HepG2 (cell line): ENCODE results near the gene EIF4G2. TPM values are rescaled to one million over a fixed set of nuclear protein-coding genes. Genes with fewer than 3 reads are reported as not detected.

ENCODE experiments used
- ATAC-seq: fragments of 200-7000 bp; cut with Tn5 transposase; 3 replicates; pipeline ENCODE4 v1.9.1; 2020; ENCODE audit warnings: mild to moderate bottlenecking, moderate library complexity
- BruUV-seq: library from RNA; stranded (reverse); fragments of 400-500 nt; replicated peaks from 2 replicates; lab custom pipeline; 2021; lab: Mats Ljungman, UMichigan
- CTCF ChIA-PET: fragments of 300-600 bp; formaldehyde crosslinking; extraction: SDS; loops from one replicate; lab custom pipeline; 2021; ENCODE audit warnings: low total read pairs, inconsistent platforms, low intra/inter-chr PET ratio; lab: Yijun Ruan, JAX
- POLR2A ChIA-PET: fragments of 350-600 bp; sonication (Branson Sonifier 250); formaldehyde crosslinking; loops from one replicate; lab custom pipeline; 2020; ENCODE audit warnings: antibody characterized with exemption, inconsistent platforms; lab: Yijun Ruan, JAX
- DNase-seq: peaks from one replicate; pipeline ENCODE4 v3.0.0-alpha.2; 2015; ENCODE audit warnings: low spot score
- FAIRE-seq: peaks from 3 replicates; lab custom pipeline; 2011; peaks lifted over from hg19 to GRCh38; lab: Jason Lieb, UNC
- H2AFZ ChIP-seq: one replicate; pipeline ENCODE4 v1.6.1; 2011; ENCODE audit warnings: low read length, inconsistent platforms
- H3K27ac ChIP-seq: fragments of 300-600 bp; 3 replicates; pipeline ENCODE4 v1.8.0; 2011; ENCODE audit warnings: mixed run types, mild to moderate bottlenecking, mixed read lengths, low read length, inconsistent platforms; ENCODE audit not compliant: insufficient read depth; ENCODE audit errors: extremely low read length
- H3K27me3 ChIP-seq, 2 experiments: fragments of 200-600 bp in 1 of 2; 2 replicates in 1 of 2; 3 replicates in 1 of 2; pipeline versions ENCODE4 v1.6.0 to v1.8.0; 2011; ENCODE audit warnings: low read length in 2 of 2, mild to moderate bottlenecking in 2 of 2, moderate library complexity in 2 of 2, inconsistent platforms in 1 of 2; ENCODE audit not compliant: insufficient read depth in 2 of 2, control insufficient read depth in 1 of 2
- H3K36me3 ChIP-seq, 2 experiments: fragments of 200-600 bp in 1 of 2; replicated peaks in 1 of 2; 2 replicates in 1 of 2; 3 replicates in 1 of 2; pipeline versions ENCODE4 v1.5.1 to v1.8.0; 2011; ENCODE audit warnings: low read length in 2 of 2, inconsistent platforms in 1 of 2; ENCODE audit not compliant: insufficient read depth in 2 of 2, control insufficient read depth in 1 of 2
- H3K4me1 ChIP-seq: 2 replicates; pipeline ENCODE4 v1.5.1; 2012; ENCODE audit warnings: low read length, inconsistent platforms; ENCODE audit not compliant: insufficient read depth
- H3K4me2 ChIP-seq: 2 replicates; pipeline ENCODE4 v1.6.0; 2011; ENCODE audit warnings: low read depth, low read length, inconsistent platforms
- H3K4me3 ChIP-seq, 3 experiments: fragments of 200-600 bp in 1 of 3; sonication (generic), shearing (Covaris generic) in 1 of 3; replicated peaks in 1 of 3; 2 replicates each; pipeline ENCODE4 v1.5.1; 2011 to 2016; ENCODE audit warnings: low read length in 3 of 3, inconsistent platforms in 2 of 3, low read depth in 2 of 3, mild to moderate bottlenecking in 2 of 3, control low read depth in 1 of 3, mixed read lengths in 1 of 3; ENCODE audit not compliant: insufficient read depth in 1 of 3
- H3K79me2 ChIP-seq: one replicate; pipeline ENCODE4 v1.6.1; 2011; ENCODE audit warnings: low read length, inconsistent platforms; ENCODE audit not compliant: insufficient read depth
- H3K9ac ChIP-seq: 2 replicates; pipeline ENCODE4 v1.6.0; 2011; ENCODE audit warnings: mild to moderate bottlenecking, low read depth, low read length, inconsistent platforms; ENCODE audit not compliant: insufficient read depth
- H3K9me3 ChIP-seq: 2 replicates; pipeline ENCODE4 v1.5.1; 2012; ENCODE audit warnings: mild to moderate bottlenecking, low read length
- H4K20me1 ChIP-seq: 2 replicates; pipeline ENCODE4 v1.6.0; 2011; ENCODE audit warnings: inconsistent platforms, mild to moderate bottlenecking, low read length, moderate library complexity; ENCODE audit not compliant: insufficient read depth
- ARNT ChIP-seq: fragments of 450-650 bp; IDR thresholded peaks from 2 replicates; pipeline ENCODE4 v1.6.1; 2017
- ATF1 ChIP-seq: IDR thresholded peaks from 2 replicates; pipeline ENCODE4 v1.6.1; 2016; ENCODE audit warnings: mild to moderate bottlenecking, control low read depth
- ELF3 ChIP-seq: IDR thresholded peaks from 2 replicates; pipeline ENCODE4 v1.6.1; 2016; ENCODE audit warnings: missing genetic modification reagents, missing compliant biosample characterization
- EP300 ChIP-seq, 3 experiments: sonication (generic) in 1 of 3; formaldehyde crosslinking in 1 of 3; IDR thresholded peaks; 2 replicates each; pipeline versions ENCODE4 v1.5.1 to v1.6.1; 2011 to 2020; ENCODE audit warnings: low read depth in 2 of 3, low read length in 2 of 3, borderline replicate concordance in 1 of 3, improper control_type of control experiment in 1 of 3, mild to moderate bottlenecking in 1 of 3, missing genetic modification reagents in 1 of 3, moderate library complexity in 1 of 3
- ETV6 ChIP-seq: sonication (generic); formaldehyde crosslinking; conservative IDR thresholded peaks from 2 replicates; pipeline ENCODE4 v1.4.0; 2020; ENCODE audit warnings: missing genetic modification reagents
- FOXK2 ChIP-seq: fragments of 450-650 bp; IDR thresholded peaks from 2 replicates; pipeline ENCODE4 v1.6.1; 2016
- GABPB1 ChIP-seq: IDR thresholded peaks from 2 replicates; pipeline ENCODE4 v1.6.1; 2016; ENCODE audit warnings: mild to moderate bottlenecking, missing genetic modification reagents, moderate library complexity, missing compliant biosample characterization
- HNRNPH1 ChIP-seq: fragments of 200-400 bp; formaldehyde crosslinking; optimal IDR thresholded peaks from 2 replicates; pipeline ENCODE3; 2017; ENCODE audit warnings: mild to moderate bottlenecking, low read depth, low read length
- KAT2B ChIP-seq: fragments of 150-350 bp; IDR thresholded peaks from 2 replicates; pipeline ENCODE4 v1.6.1; 2014; ENCODE audit warnings: low read depth, low read length, borderline replicate concordance
- KMT2B ChIP-seq: IDR thresholded peaks from 2 replicates; pipeline ENCODE4 v1.6.1; 2016; ENCODE audit warnings: missing genetic modification reagents, missing compliant biosample characterization
- NFE2 ChIP-seq: sonication (generic); formaldehyde crosslinking; IDR thresholded peaks from 2 replicates; pipeline ENCODE4 v1.4.0; 2020; ENCODE audit warnings: missing genetic modification reagents
- NONO ChIP-seq, 2 experiments: fragments of 450-650 bp in 1 of 2; sonication (generic) in 1 of 2; formaldehyde crosslinking in 1 of 2; IDR thresholded peaks in 1 of 2; conservative IDR thresholded peaks in 1 of 2; 2 replicates each; pipeline versions ENCODE4 v1.6.1 to v1.8.0; 2017 to 2022; ENCODE audit warnings: mild to moderate bottlenecking in 1 of 2, missing genetic modification reagents in 1 of 2, moderate library complexity in 1 of 2
- THYN1 ChIP-seq: sonication (generic); formaldehyde crosslinking; IDR thresholded peaks from 2 replicates; pipeline ENCODE4 v1.8.1; 2023; ENCODE audit warnings: low read depth, mild to moderate bottlenecking, moderate library complexity, missing genetic modification reagents, borderline replicate concordance
- YEATS4 ChIP-seq: sonication (generic); formaldehyde crosslinking; IDR thresholded peaks from 2 replicates; pipeline ENCODE4 v1.4.0; 2020; ENCODE audit warnings: missing genetic modification reagents, borderline replicate concordance
- in situ Hi-C: cut with HindIII; loops from 2 replicates; pipeline ENCODE4 v1.10.0; 2017; ENCODE audit warnings: low pct_unique_long_range_greater_than_20kb; ENCODE audit not compliant: extremely low pct_ligation_motif_present
- intact Hi-C: fragments of 100-400 bp; cut with micrococcal nuclease; formaldehyde crosslinking; loops from one replicate; pipeline ENCODE4 v1.10.0; 2022; ENCODE audit not compliant: unreplicated experiment
- polyA plus RNA-seq, 8 experiments: library from polyadenylated mRNA; depleted of rRNA in 3 of 8; stranded (reverse) in 7 of 8; unstranded in 1 of 8; fragments of >200 nt; fragmentation: Illumina TruSeq in 4 of 8; extraction: Trizol in 4 of 8; gene quantifications; 2 replicates each; pipeline versions ENCODE4 v1.2.1 to v1.2.3, GENCODE V29; 2011 to 2016; ENCODE audit warnings: low read depth in 4 of 8, missing spikeins in 1 of 8, mixed read lengths in 1 of 8; ENCODE audit not compliant: insufficient read depth in 1 of 8
- total RNA-seq, 5 experiments: library from RNA; depleted of rRNA; stranded (reverse); fragments of >200 nt; fragmentation: Illumina TruSeq; extraction: Trizol; gene quantifications; 2 replicates each; pipeline ENCODE4 v1.2.3, GENCODE V29; 2016; ENCODE audit warnings: low read depth in 1 of 5
- TF ChIP-seq, protein P1 (sequence below): sonication (generic); formaldehyde crosslinking; IDR thresholded peaks from 2 replicates; pipeline ENCODE4 v1.4.0; 2020; ENCODE audit warnings: missing genetic modification reagents
- TF ChIP-seq, protein P2 (sequence below): sonication (generic); formaldehyde crosslinking; IDR thresholded peaks from 2 replicates; pipeline ENCODE4 v1.8.1; 2023; ENCODE audit warnings: mild to moderate bottlenecking, moderate library complexity, missing genetic modification reagents
- TF ChIP-seq, protein P3 (sequence below): sonication (generic); formaldehyde crosslinking; IDR thresholded peaks from 2 replicates; pipeline ENCODE4 v1.5.1; 2020; ENCODE audit warnings: mild to moderate bottlenecking, missing genetic modification reagents, borderline replicate concordance
- TF ChIP-seq, protein P4 (sequence below): fragments of 450-650 bp; IDR thresholded peaks from 2 replicates; pipeline ENCODE4 v1.6.1; 2017

Gene EIF4G2
- total and polyA plus RNA-seq, 2 of the 13 experiments (the other 11 are each of a cell fraction or from before 2014, with no cell fraction given): 362 to 546 TPM

DNA sequence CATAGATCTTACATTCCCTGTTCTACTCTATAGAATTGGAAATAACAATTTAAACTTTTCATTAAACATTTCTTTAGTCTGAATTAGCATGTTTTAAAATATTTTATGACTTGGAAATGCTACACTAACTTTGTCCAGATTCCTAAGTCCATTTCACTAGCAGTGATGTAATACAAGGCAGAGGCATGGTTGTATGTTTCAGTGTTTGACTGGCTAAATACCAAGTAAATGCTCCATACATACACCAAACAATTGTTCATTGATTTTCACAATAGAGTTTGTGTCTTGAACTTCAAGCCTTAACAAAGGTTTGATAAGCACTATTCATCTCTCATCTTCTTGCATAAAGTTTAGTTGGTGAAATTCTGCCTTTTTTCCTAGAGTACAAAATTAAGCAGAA lies 35.6 kb upstream of the EIF4G2 start:
- H3K9ac ChIP-seq: no peak overlapping the region
- no peaks in the 10 kb centered on the region for H3K9me3 ChIP-seq
- BruUV-seq: no TSS peak
- in situ Hi-C loops: no loop called here
- no peak for ATAC-seq
- no peaks in the 10 kb centered on the region for H3K36me3 ChIP-seq
- H2AFZ ChIP-seq: no peak overlapping the region
- no peak for DNase-seq
- H3K79me2 ChIP-seq: no peaks in the 10 kb centered on the region
- H4K20me1 ChIP-seq: no peaks in the 10 kb centered on the region
- ChIA-PET POLR2A (no interaction called here), CTCF (no interaction called here)
- H3K4me1 ChIP-seq: no peaks in the 10 kb centered on the region
- H3K4me3 ChIP-seq: no peak overlapping the region
- no peak overlapping the region for H3K4me2 ChIP-seq
- H3K27me3 ChIP-seq: no peaks in the 10 kb centered on the region
- intact Hi-C loops: no loop called here
- no peak for FAIRE-seq
- H3K27ac ChIP-seq: no peak overlapping the region
- TF ChIP-seq THYN1 (CRISPR knock-in tag): no peak
- TF ChIP-seq ETV6 (CRISPR knock-in tag): no peak
- TF ChIP-seq, protein P1, sequence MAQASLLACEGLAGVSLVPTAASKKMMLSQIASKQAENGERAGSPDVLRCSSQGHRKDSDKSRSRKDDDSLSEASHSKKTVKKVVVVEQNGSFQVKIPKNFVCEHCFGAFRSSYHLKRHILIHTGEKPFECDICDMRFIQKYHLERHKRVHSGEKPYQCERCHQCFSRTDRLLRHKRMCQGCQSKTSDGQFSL (CRISPR knock-in tag): no peak
- TF ChIP-seq, protein P2, sequence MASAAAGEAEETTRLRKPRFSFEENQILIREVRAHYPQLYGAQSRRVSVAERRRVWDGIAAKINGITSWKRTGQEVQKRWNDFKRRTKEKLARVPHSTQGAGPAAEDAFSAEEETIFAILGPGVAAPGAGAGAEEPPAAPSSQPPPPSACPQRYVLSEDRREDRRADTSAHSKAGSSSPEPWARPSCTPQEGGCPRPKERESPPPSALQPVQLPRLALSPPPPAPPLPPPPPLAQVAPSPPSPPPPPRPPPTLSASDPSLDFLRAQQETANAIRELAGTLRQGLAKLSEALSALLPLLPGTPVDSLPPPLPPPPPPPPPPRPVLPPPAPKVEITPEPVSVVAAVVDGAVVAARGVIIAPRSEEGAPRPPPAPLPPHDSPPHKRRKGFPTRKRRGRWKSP (CRISPR knock-in tag): no peak
- TF ChIP-seq HNRNPH1: no peak
- TF ChIP-seq, protein P3, sequence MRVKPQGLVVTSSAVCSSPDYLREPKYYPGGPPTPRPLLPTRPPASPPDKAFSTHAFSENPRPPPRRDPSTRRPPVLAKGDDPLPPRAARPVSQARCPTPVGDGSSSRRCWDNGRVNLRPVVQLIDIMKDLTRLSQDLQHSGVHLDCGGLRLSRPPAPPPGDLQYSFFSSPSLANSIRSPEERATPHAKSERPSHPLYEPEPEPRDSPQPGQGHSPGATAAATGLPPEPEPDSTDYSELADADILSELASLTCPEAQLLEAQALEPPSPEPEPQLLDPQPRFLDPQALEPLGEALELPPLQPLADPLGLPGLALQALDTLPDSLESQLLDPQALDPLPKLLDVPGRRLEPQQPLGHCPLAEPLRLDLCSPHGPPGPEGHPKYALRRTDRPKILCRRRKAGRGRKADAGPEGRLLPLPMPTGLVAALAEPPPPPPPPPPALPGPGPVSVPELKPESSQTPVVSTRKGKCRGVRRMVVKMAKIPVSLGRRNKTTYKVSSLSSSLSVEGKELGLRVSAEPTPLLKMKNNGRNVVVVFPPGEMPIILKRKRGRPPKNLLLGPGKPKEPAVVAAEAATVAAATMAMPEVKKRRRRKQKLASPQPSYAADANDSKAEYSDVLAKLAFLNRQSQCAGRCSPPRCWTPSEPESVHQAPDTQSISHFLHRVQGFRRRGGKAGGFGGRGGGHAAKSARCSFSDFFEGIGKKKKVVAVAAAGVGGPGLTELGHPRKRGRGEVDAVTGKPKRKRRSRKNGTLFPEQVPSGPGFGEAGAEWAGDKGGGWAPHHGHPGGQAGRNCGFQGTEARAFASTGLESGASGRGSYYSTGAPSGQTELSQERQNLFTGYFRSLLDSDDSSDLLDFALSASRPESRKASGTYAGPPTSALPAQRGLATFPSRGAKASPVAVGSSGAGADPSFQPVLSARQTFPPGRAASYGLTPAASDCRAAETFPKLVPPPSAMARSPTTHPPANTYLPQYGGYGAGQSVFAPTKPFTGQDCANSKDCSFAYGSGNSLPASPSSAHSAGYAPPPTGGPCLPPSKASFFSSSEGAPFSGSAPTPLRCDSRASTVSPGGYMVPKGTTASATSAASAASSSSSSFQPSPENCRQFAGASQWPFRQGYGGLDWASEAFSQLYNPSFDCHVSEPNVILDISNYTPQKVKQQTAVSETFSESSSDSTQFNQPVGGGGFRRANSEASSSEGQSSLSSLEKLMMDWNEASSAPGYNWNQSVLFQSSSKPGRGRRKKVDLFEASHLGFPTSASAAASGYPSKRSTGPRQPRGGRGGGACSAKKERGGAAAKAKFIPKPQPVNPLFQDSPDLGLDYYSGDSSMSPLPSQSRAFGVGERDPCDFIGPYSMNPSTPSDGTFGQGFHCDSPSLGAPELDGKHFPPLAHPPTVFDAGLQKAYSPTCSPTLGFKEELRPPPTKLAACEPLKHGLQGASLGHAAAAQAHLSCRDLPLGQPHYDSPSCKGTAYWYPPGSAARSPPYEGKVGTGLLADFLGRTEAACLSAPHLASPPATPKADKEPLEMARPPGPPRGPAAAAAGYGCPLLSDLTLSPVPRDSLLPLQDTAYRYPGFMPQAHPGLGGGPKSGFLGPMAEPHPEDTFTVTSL (CRISPR knock-in tag): no peak
- no peak for TF ChIP-seq GABPB1 (CRISPR knock-in tag)
- no peak for TF ChIP-seq KMT2B
- TF ChIP-seq NONO (IDR thresholded peaks at IDR 0.05): no peak
- TF ChIP-seq NONO (CRISPR knock-in tag; conservative IDR thresholded peaks at IDR 0.05): no peak
- TF ChIP-seq ELF3: no peak
- TF ChIP-seq NFE2: no peak
- no peak for TF ChIP-seq ATF1
- no peak for TF ChIP-seq FOXK2
- TF ChIP-seq YEATS4 (CRISPR knock-in tag): no peak
- TF ChIP-seq, protein P4, sequence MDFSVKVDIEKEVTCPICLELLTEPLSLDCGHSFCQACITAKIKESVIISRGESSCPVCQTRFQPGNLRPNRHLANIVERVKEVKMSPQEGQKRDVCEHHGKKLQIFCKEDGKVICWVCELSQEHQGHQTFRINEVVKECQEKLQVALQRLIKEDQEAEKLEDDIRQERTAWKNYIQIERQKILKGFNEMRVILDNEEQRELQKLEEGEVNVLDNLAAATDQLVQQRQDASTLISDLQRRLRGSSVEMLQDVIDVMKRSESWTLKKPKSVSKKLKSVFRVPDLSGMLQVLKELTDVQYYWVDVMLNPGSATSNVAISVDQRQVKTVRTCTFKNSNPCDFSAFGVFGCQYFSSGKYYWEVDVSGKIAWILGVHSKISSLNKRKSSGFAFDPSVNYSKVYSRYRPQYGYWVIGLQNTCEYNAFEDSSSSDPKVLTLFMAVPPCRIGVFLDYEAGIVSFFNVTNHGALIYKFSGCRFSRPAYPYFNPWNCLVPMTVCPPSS: no peak
- no peak for TF ChIP-seq ARNT
- TF ChIP-seq EP300 (IDR thresholded peaks at IDR 0.05; ENCODE audit: low read depth in 2 of 2, low read length in 2 of 2): no peak
- TF ChIP-seq EP300 (CRISPR knock-in tag; IDR thresholded peaks at IDR 0.05; ENCODE audit: borderline replicate concordance): no peak
- no peak for TF ChIP-seq KAT2B
